Measurements from ENCODE around the gene FFAR3.

DNA sequence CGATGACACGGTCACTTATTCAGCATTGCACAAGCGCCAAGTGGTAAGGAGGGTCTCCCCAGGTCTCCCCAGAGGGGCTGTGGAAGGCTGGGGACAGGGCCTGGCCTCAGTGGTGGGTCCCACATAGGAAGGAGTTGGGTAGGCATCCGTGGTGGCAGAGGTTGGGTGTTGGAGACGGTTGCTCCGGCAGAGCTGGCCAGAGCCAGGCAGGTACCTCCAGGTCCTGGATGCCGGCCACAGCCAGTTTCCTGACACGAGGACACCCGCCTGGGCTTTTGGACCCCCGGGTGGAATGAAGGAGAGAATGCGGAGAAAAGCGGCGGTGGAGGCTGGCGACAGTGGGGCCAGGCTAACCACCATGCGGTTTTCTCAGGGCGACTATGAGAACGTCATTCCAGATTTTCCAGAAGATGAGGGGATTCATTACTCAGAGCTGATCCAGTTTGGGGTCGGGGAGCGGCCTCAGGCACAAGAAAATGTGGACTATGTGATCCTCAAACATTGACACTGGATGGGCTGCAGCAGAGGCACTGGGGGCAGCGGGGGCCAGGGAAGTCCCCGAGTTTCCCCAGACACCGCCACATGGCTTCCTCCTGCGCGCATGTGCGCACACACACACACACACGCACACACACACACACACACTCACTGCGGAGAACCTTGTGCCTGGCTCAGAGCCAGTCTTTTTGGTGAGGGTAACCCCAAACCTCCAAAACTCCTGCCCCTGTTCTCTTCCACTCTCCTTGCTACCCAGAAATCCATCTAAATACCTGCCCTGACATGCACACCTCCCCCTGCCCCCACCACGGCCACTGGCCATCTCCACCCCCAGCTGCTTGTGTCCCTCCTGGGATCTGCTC lies 11.8 kb upstream of the FFAR3 start:
- TF ChIP-seq GABPA (IDR thresholded peaks at IDR 0.05 in 1 of 2, conservative IDR thresholded peaks at IDR 0.05 in 1 of 2) (no peak), RXRA (IDR thresholded peaks at IDR 0.05) (no peak)
- TF ChIP-seq, protein P1, sequence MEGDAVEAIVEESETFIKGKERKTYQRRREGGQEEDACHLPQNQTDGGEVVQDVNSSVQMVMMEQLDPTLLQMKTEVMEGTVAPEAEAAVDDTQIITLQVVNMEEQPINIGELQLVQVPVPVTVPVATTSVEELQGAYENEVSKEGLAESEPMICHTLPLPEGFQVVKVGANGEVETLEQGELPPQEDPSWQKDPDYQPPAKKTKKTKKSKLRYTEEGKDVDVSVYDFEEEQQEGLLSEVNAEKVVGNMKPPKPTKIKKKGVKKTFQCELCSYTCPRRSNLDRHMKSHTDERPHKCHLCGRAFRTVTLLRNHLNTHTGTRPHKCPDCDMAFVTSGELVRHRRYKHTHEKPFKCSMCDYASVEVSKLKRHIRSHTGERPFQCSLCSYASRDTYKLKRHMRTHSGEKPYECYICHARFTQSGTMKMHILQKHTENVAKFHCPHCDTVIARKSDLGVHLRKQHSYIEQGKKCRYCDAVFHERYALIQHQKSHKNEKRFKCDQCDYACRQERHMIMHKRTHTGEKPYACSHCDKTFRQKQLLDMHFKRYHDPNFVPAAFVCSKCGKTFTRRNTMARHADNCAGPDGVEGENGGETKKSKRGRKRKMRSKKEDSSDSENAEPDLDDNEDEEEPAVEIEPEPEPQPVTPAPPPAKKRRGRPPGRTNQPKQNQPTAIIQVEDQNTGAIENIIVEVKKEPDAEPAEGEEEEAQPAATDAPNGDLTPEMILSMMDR (IDR thresholded peaks at IDR 0.05; ENCODE audit: low read depth, low read length, missing input control), result no peak
- TF ChIP-seq, protein P2, sequence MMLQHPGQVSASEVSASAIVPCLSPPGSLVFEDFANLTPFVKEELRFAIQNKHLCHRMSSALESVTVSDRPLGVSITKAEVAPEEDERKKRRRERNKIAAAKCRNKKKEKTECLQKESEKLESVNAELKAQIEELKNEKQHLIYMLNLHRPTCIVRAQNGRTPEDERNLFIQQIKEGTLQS (IDR thresholded peaks at IDR 0.05), result no peak
